GM12891 (cell line): ENCODE measurements around the gene SPATA18. TPM values are rescaled to one million over a fixed set of nuclear protein-coding genes. Genes with fewer than 3 reads are reported as not detected.

ENCODE experiments used
- DNase-seq: peaks from one replicate; pipeline ENCODE4 v3.0.0; 2011; ENCODE audit warnings: low spot score; ENCODE audit not compliant: insufficient read length
- FAIRE-seq: peaks from 2 replicates; lab custom pipeline; 2011; peaks lifted over from hg19 to GRCh38; lab: Jason Lieb, UNC
- PAX5 ChIP-seq: IDR thresholded peaks from 2 replicates; pipeline ENCODE4 v1.6.1; 2011; ENCODE audit warnings: low read length, moderate library complexity, mild to moderate bottlenecking; ENCODE audit not compliant: insufficient read depth, severe bottlenecking
- POLR2A ChIP-seq: IDR thresholded peaks from 2 replicates; pipeline ENCODE4 v1.6.1; 2011; ENCODE audit warnings: low read depth, low read length, control low read depth
- POLR2AphosphoS5 ChIP-seq: IDR thresholded peaks from 2 replicates; pipeline ENCODE4 v1.6.1; 2011; ENCODE audit warnings: low read depth, low read length, control low read depth
- POU2F2 ChIP-seq: IDR thresholded peaks from 2 replicates; pipeline ENCODE4 v1.6.1; 2011; ENCODE audit warnings: low read depth, mild to moderate bottlenecking, control low read depth, low read length, moderate library complexity
- SPI1 ChIP-seq: IDR thresholded peaks from 2 replicates; pipeline ENCODE4 v1.6.1; 2011; ENCODE audit warnings: low read depth, low read length, control low read depth
- TAF1 ChIP-seq: IDR thresholded peaks from 2 replicates; pipeline ENCODE4 v1.6.1; 2011; ENCODE audit warnings: low read depth, low read length, control low read depth
- polyA plus RNA-seq: library from polyadenylated mRNA; unstranded; fragments of >200 nt; gene quantifications from one replicate; pipeline ENCODE4 v1.2.1, GENCODE V29; 2012; ENCODE audit warnings: low read depth, missing spikeins, inconsistent platforms; ENCODE audit not compliant: missing spikeins

The SPATA18 gene, protein sequence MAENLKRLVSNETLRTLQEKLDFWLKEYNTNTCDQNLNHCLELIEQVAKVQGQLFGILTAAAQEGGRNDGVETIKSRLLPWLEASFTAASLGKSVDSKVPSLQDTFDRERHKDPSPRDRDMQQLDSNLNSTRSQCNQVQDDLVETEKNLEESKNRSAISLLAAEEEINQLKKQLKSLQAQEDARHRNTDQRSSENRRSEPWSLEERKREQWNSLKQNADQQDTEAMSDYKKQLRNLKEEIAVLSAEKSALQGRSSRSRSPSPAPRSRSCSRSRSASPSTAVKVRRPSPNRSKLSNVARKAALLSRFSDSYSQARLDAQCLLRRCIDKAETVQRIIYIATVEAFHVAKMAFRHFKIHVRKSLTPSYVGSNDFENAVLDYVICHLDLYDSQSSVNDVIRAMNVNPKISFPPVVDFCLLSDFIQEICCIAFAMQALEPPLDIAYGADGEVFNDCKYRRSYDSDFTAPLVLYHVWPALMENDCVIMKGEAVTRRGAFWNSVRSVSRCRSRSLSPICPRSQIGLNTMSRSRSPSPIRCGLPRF
- polyA plus RNA-seq: 0.92 TPM

DNA sequence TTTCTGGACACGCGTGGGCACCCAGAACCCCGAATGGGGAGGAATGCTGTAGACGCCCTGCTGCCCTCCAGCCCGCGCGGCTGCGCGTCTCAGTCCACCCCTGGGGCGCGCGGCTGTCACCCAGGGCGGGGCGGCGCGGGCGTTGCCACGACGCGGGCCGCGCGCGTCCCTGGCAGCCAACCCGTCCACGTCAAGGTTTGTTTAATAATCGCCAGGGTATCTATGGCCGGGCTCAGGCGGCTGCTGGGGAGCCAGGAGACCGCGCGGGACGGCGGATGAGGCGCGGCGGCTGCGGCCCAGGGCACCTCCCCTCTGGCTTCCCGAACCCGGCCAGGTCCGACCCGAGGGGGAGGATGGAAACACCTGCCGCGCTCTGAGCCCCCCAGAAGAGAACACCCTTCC lies at the start of gene SPATA18:
Gene SPATA18, plus strand, starts transcription at position 92 of the 402 bp plus-strand sequence. CDS start 401 bp downstream, outside the sequence.
- FAIRE-seq: no peak
- no peak for TF ChIP-seq POLR2A
- no peak for TF ChIP-seq PAX5
- no peak for TF ChIP-seq POU2F2
- no peak for TF ChIP-seq POLR2AphosphoS5
- peak; percentile 16 for DNase-seq

DNA sequence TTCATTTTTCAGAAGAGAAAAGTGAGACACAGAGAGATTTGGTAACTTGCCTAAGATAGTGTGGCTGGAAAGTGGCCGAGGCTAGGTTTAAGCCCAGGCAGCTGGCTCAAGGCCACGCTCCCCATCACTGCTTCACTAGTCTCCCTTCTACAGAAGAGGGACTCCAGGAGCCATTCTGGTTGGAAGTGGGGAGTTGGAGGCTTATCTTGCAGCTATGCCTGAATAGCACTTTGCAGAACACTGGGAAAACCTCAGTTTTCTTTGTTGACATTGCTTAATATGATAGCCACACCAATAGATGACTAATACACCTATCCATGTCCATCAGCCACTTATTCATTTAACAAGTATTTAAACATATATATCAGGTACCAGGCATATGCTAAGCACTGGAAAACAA lies 49.5 kb upstream of the SPATA18 start:
- TF ChIP-seq POLR2A (no peak), POLR2AphosphoS5 (no peak), POU2F2 (no peak), SPI1 (no peak), TAF1 (no peak), PAX5 (no peak)
- DNase-seq (no peak), FAIRE-seq (no peak)

DNA sequence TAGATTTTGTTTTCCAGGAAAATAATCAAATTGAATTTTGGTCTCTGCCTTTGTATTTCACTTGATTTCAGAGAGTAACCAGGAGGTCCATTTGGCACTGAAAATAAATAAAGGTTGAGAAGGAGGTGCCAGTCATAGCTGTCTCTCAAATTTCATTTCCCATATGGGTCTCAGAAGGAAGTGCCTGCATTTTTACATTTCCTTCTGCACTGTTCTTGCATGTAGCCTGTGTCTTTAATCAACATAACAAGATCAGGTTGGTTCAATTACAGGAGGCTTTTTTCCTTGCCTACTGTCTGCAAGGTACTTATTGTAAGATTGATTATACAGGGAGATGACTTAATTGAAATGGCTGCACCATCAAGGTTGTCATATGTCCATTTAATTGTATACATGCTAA lies 46.7 kb upstream of the SPATA18 start:
- TF ChIP-seq POLR2A (no peak), TAF1 (no peak), SPI1 (no peak), POU2F2 (no peak), PAX5 (no peak), POLR2AphosphoS5 (no peak)
- DNase-seq (no peak), FAIRE-seq (no peak)

DNA sequence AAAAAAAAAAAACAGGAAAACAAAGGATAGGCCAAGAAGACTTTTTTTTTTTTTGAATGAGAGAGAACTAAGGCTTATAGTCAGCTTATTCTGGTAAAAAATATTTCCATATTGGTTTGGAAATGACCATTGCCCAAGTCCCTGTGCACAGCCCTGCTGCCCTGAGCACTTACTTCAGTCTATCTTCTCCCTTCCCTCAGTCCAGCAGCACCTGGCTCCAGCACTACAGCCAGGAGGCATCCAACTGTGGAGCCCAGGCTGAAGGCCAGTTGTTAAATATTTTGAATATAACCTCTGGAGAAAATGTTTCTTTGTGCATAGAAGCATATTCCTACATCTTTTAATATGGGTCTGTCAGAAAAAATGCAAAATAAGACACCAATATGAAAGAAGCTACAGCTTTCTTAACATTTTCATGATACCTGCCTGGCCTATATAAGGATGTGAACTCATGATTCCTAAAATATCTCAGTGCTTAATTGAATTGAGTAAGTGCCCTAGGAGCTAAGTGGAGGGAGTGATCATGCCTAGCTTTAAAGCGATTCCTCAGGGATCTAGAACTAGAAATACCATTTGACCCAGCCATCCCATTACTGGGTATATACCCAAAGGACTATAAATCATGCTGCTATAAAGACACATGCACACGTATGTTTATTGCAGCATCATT lies 45.4 kb upstream of the SPATA18 start:
- FAIRE-seq: no peak
- TF ChIP-seq POLR2A (no peak), SPI1 (no peak)
- no peak for DNase-seq

DNA sequence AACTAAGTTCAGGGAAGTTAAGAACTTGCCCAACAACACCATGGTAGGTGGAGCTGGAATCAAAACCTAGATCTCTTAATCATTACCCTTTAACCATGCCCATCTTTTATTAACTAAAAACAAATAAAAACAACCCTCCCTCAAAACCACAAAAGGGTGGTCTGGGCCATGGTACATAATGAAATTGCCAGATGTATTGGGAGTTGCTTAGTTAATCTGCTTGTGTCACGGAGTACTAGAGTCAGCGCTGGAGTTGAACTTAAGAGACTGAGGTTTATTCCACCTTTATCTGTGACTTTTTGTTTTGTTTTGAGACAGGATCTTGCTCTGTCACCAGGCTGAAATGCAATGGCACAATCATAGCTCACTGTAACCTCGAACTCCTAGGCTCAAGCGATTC lies 44.2 kb upstream of the SPATA18 start:
- DNase-seq (no peak), FAIRE-seq (no peak)
- no peak for TF ChIP-seq PAX5
- no peak for TF ChIP-seq POLR2A

DNA sequence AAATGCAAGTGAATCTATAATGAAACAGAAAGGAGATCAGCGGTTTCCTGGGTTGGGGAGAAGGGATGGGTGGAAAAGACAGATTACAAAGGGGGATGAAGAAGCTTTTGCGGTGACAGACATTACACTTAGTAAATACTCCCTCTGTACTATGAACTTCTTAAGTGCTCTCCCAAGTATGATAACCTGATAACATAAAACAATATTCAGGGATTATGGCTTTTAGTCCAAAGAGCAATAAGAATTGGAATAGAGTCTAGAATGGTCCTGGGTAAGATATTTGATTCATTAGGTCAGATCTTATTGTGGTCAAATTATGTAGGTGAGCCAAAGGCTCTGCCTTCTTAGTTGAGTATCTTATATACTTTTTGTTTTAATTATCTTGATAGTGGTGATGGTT lies 40.1 kb upstream of the SPATA18 start:
- no peak for TF ChIP-seq POU2F2
- TF ChIP-seq POLR2AphosphoS5: no peak
- TF ChIP-seq TAF1: no peak
- TF ChIP-seq SPI1: no peak
- no peak for TF ChIP-seq PAX5
- TF ChIP-seq POLR2A: no peak
- no peak for FAIRE-seq
- no peak for DNase-seq

DNA sequence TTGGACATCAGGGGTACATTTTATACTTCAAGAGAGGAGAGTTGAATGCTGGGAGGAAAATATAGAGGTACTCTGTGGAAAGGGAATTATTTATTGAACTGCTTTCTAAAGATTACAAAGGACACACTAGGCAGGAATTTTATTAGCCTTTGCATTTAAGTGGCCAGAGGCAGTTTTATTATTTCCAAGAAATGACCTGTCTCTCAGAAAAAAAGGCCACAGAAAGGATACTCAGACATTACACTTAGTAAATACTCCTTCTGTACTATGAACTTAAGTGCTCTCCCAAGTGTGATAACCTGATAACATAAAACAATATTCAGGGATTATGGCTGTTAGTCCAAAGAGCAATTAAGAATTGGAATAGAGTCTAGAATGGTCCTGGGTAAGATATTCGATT lies 38.5 kb upstream of the SPATA18 start:
- FAIRE-seq (no peak), DNase-seq (no peak)
- TF ChIP-seq TAF1: no peak
- no peak for TF ChIP-seq SPI1
- no peak for TF ChIP-seq POLR2AphosphoS5
- TF ChIP-seq PAX5: no peak
- TF ChIP-seq POU2F2: no peak
- no peak for TF ChIP-seq POLR2A

DNA sequence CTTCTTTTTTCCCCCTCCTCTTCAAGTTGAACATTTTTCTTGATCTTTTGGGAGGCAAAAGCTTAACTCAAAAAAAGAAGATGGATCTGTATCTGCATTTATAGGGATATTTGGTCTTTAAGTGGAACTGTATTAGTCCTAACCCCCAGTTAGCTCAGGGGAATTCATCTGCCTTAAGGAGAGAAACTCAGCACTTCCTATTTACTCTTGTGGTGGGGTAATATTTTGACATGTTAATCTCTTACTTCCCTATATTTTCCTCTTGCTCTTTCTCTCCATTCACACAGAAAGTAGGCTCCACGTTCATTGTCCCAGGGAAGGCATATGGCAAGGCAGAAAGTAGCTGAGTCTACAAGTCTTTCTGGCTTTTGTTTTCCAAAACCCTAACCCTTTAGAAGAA lies 36.2 kb upstream of the SPATA18 start:
- TF ChIP-seq PAX5 (no peak), POLR2A (no peak), TAF1 (no peak), SPI1 (no peak), POLR2AphosphoS5 (no peak), POU2F2 (no peak)
- DNase-seq (no peak), FAIRE-seq (no peak)

DNA sequence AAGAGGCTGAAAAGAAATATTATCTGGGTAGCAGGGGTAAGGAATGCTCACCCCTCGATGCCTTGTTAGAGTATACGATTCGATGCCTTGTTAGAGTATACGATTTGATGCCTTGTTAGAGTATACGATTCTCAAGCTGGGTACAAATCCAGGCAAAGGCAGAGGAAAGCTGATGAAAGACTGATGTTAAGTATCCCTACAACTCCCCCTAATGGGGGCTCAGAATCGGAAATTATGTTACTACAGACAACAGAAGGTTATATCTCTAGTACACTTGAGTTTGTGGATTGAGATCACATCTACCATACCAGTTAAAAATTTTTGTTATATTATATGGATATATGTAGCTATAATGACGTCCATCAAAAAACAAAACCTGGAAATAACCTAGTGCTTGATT lies 35.7 kb upstream of the SPATA18 start:
- FAIRE-seq: no peak
- no peak for TF ChIP-seq PAX5
- DNase-seq: no peak

DNA sequence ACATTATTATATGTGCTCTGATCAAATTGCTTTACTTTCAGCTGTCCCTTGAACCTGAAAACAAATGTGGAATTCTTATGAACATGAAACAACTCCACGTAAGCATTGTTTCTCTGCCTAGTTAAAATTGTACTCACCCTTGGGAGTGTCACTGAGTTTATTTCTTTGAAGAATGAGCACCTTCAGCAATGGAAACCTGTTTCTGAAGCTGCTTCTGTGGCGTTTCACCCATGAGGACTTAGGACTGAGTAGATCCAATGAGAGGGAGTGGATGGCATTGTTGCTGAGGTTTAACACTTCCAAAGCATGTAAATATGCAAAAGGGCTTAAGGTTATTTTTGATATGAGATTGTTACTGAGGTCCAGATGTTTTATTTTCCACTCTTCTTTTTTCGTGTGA lies 34.1 kb upstream of the SPATA18 start:
- DNase-seq (no peak), FAIRE-seq (no peak)
- TF ChIP-seq POLR2A: no peak
- no peak for TF ChIP-seq PAX5
- no peak for TF ChIP-seq SPI1
- no peak for TF ChIP-seq TAF1
- no peak for TF ChIP-seq POU2F2
- TF ChIP-seq POLR2AphosphoS5: no peak
